ENCODE data around the gene MGARP.
"Not testable (repeated sequence)": the region's sequence is repeated elsewhere in the genome, so short reads cannot be mapped to it uniquely, and the experiment has no call there.

MGARP gene

GRCh38 chr4:139279760-139280620, at the start of gene MGARP:
MGARP (minus strand) TSS chr4:139280225; CDS start chr4:139280158, 67 bp downstream.
- DNase-seq (ENCODE audit: low read depth): no peak

DNA sequence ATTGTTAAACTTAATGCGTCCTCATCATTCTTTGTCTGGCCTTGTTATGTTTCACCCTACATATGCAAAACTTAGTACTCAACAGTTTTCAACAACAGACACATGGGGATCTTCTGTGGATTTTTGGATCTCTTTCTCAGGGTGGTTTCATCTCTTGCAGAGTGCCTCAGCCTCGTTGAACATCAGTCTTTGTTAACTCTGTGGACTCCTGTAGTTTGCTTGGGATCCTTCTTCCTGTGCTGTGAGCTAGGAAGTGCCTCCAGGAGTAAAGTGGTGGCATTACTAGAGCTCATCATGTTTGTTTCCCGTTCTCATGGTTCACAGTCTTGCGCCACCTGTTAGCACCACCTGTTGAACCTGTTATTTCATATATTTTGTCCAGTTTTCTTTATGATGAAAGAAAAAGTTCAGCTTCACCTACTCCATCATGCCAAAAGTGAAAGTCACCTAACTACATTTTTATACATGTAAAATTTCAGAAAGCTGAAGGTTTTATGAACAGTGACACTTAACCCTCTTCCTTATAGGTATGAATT, 49.7 kb upstream of the MGARP start:
- no peak for DNase-seq (ENCODE audit: low read depth)

- no peak for DNase-seq (ENCODE audit: low read depth)
These were observed 44.6 kb upstream of the MGARP start for GRCh38 chr4:139324620-139325019.

- not testable (repeated sequence) for DNase-seq (ENCODE audit: low read depth)
These were observed 42.5 kb upstream of the MGARP start for GRCh38 chr4:139322541-139322940.

- not testable (repeated sequence) for DNase-seq (ENCODE audit: low read depth)
These were observed 42.0 kb upstream of the MGARP start for GRCh38 chr4:139322070-139322469.

- DNase-seq (ENCODE audit: low read depth): no peak
These were observed 39.5 kb upstream of the MGARP start for GRCh38 chr4:139319571-139319970.

DNA sequence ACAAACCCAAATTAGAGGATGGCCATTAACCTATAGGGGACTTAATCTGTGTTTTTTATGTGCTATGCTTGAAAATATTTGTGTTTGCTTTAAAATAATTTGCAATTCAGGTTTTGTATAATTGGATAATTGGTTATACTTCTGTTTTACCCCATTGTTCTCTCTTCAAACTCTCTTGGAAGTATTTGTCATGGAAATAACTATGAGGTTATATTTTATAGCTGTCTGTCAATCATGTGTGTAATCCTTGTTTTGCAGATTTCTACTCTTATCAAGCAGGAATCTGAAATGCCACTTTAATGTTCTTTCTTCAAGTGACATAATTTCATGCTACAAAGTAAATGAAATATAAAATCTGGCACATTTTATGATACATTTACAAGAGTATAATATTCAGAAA, 37.6 kb upstream of the MGARP start:
- DNase-seq (ENCODE audit: low read depth): no peak

DNA sequence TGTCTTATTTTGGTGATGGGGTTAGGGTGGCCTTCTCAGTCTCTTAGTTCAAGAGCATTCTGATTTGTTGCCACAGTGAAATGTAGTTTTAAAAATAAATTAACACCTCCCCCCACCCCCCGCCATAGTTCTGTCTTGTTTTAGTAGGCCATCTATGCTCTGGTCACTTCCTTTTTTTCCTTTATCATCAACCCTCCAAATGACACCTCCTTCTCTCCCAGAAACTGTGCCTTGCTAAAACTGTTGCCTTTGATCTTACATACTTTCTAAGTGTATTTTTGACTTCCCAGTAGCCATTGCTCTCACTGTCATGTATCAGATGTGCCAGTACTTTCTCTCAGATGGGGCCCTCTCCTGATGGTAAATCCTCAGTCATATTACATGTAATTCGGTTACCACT, 36.7 kb upstream of the MGARP start:
- no peak for DNase-seq (ENCODE audit: low read depth)

DNA sequence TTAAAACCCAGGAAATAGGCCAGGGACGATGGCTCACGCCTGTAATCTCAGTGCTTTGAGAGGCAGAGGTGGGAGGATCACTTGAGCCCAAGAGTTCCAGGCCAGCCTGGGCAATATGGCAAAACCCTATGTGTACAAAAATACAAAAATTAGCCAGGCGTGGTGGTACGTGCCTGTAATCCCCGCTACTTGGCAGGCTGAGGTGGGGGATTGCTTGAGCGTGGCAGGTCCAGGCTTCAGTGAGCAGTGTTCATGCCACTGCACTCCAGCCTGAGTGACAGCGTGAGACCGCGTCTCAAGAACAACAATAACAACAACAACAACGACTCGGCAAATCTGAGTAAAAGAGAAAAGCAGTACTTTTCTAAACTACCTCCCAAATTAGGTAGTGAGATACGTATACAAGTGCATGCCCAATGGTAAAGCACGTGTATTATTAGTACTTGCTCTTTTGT, 35.2 kb upstream of the MGARP start:
- no peak for DNase-seq (ENCODE audit: low read depth)

- DNase-seq (ENCODE audit: low read depth): no peak
These were observed 34.2 kb upstream of the MGARP start for GRCh38 chr4:139314047-139314800.

DNA sequence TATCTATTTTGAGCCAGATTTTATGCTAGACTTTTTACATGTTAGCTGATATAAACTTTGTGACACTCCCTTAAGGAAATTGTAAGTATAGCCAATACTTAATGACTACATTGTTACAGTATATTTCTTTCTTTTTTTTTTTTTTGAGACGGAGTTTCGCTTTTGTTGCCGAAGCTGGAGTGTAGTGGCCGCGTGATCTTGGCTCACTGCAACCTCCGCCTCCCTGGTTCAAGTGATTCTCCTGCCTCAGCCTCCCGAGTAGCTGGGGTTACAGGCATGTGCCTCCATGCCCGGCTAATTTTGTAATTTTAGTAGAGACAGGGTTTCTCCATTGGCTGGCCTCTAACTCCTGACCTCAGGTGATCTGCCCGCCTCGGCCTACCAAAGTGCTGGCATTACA, 33.4 kb upstream of the MGARP start:
- not testable (repeated sequence) for DNase-seq (ENCODE audit: low read depth)

- DNase-seq (ENCODE audit: low read depth): no peak
These were observed 32.7 kb upstream of the MGARP start for GRCh38 chr4:139312552-139313332.

DNA sequence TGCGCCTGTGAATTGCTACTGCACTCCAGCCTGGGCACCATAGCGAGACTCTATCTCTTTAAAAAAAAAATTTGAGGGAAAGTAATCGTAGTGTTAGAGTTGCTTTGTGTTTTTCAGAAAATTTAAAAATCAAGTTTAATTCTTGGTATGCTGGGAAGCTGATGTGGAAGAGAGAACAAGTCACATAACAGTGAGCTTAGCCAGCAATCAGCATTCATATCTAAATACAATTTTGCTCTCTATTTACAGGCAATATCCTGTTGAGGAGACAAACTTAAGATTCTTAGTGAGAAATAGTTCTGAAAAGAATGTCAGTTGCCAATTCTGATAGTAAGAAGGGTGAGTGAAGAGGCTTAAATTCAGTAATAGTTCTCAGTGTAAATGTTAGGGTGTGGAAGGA, 31.9 kb upstream of the MGARP start:
- no peak for DNase-seq (ENCODE audit: low read depth)

- no peak for DNase-seq (ENCODE audit: low read depth)
These were observed 24.9 kb upstream of the MGARP start for GRCh38 chr4:139304920-139305319.

DNA sequence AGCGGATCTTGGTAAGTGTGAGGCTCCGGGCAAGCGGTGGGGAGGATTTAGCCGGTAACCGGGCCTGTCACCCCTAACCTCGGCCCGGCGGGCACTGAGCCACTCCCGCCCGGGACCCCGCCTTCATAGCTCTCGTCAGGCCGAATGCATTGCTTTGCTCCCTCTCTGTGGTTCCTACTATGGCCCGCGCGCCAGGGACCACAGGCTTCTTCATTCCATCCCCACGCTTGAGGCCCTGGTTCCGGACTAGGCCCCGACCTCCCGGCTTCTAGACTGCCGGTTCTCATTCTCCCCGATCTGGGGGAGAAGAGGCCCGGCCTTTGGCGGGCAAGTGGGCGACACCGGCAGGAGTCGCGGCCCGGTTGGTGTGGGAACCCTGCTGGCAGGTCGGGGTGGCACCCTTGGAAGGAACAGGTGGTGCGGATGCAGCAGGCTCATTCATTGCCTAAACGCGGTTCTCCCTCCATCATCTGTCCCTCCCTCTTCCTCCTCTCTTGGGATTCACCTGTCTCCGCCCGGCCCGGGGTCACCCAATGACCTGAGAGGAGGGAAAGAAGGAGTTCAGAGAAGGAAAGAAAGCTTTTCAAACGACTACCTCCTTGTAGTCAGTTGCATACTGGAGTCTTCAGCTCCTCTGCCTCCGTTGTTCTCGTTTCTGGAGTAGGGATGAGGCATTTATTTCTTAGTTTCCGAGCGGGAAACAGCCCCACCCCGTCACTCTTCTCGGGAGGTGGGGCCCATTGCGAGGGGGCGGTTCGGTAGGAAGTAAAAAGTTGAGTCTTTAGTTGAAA, 22.0 kb upstream of the MGARP start, which contains the start of gene NDUFC1:
NDUFC1 (minus strand) TSS at position 657 of the 791 bp plus-strand sequence. CDS start 6,679 bp downstream, outside the sequence.
- no peak for DNase-seq (ENCODE audit: low read depth)

DNA sequence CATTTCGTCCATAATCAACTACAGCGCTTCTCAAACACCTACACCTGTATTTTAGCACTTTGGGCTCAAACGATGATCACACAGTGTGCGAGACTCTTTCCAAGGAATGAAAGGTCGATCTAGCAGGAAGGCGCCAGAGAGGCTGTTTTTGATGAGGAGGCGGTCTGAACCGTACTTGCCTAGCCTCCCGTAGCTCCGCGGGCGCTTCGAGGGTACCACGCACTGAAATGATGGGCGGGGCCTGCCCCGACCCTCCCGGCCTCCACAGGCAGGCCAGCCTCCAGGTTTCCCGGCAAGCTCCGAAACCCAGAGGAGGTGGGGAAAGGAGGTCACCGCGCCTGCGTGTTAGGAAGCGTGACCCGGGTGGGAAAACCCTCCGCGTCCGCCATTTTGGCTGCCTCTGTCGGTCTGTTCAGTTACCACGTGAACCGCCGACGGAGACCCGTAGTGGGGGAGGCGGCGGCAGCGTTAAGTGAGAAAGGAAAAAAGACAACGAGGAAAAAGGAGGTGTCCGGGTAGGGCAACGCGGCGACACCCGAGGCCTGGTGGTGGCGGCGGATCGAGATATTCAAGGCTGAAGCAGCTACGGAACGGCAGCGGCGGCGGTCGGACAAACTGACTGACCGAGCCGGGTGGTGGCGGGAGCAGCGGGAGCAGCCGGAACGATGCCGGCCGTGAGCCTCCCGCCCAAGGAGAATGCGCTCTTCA, 21.2 kb upstream of the MGARP start, which contains the start of gene NAA15:
NAA15 (plus strand) TSS at position 393 of the 708 bp plus-strand sequence; CDS start at position 666, 273 bp downstream.
- DNase-seq (ENCODE audit: low read depth): peak; percentile 76

GRCh38 chr4:139300431-139301112, 20.5 kb upstream of the MGARP start:
- DNase-seq (ENCODE audit: low read depth): no peak

- no peak for DNase-seq (ENCODE audit: low read depth)
These were observed 19.5 kb upstream of the MGARP start for GRCh38 chr4:139299536-139299935.

- DNase-seq (ENCODE audit: low read depth): no peak
These were observed 17.0 kb upstream of the MGARP start for GRCh38 chr4:139297001-139297410.

GRCh38 chr4:139295942-139296299, 15.9 kb upstream of the MGARP start:
- no peak for DNase-seq (ENCODE audit: low read depth)
